Peyer's patch (tissue), 4 donors: ENCODE results near the gene PLEKHB1.

Experiments used
- POLR2A ChIP-seq, 2 donors: fragments of 450-650 bp; IDR thresholded peaks; one replicate each; pipeline ENCODE4 v1.5.1; 2017; ENCODE audit warnings: antibody characterized with exemption in 2 of 2, mild to moderate bottlenecking in 2 of 2, moderate library complexity in 2 of 2
- TF ChIP-seq, protein P1 (sequence below), 6 experiments: fragments of 450-650 bp in 4 of 6; fragments of 200-600 bp in 2 of 6; sonication (generic) in 1 of 6; IDR thresholded peaks; one replicate each; pipeline ENCODE4 v1.5.1; 2017 to 2019; ENCODE audit warnings: antibody characterized with exemption in 6 of 6, mild to moderate bottlenecking in 3 of 6, moderate library complexity in 1 of 6

DNA sequence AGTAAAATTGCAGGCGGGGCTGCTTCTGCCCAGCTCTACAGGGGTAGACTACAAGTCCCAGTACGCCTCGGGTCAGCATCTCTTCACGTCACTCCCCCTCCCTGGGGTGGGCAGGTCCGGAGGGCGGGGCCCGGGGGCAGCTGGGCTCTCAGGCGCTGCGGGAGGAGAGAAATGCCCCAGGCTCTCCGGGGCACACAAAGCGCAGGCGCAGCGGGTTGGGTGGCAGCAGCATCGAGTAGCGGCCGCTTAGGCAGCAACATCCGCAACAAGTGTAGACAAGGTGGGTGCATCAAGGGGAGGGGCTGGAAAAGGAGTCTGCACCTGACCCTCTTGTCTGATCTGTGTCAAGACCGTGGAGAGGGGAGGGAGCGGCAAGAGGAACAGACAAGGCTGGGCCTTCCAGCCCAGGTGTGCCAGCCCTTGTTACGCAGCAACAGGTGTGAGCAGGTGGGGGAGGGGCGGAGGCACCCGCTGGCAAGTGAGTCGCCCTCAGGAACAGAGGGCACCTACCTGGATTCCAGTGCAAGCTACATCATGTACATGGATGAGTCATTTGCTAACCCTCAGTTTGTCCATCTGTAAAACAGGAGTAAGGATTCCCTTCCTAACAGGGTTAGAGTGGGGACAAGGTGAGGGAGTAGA, 1.2 kb downstream of the PLEKHB1 start:
- TF ChIP-seq, protein P1, sequence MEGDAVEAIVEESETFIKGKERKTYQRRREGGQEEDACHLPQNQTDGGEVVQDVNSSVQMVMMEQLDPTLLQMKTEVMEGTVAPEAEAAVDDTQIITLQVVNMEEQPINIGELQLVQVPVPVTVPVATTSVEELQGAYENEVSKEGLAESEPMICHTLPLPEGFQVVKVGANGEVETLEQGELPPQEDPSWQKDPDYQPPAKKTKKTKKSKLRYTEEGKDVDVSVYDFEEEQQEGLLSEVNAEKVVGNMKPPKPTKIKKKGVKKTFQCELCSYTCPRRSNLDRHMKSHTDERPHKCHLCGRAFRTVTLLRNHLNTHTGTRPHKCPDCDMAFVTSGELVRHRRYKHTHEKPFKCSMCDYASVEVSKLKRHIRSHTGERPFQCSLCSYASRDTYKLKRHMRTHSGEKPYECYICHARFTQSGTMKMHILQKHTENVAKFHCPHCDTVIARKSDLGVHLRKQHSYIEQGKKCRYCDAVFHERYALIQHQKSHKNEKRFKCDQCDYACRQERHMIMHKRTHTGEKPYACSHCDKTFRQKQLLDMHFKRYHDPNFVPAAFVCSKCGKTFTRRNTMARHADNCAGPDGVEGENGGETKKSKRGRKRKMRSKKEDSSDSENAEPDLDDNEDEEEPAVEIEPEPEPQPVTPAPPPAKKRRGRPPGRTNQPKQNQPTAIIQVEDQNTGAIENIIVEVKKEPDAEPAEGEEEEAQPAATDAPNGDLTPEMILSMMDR (IDR thresholded peaks at IDR 0.05): no peak
- TF ChIP-seq POLR2A (IDR thresholded peaks at IDR 0.05): no peak
